Retina (tissue), 1 donor: ENCODE measurements around the gene NR1H2.

Experiments used
- DNase-seq: peaks from one replicate; pipeline ENCODE4 v3.0.0-alpha.2; 2016

Gene NR1H2

DNA sequence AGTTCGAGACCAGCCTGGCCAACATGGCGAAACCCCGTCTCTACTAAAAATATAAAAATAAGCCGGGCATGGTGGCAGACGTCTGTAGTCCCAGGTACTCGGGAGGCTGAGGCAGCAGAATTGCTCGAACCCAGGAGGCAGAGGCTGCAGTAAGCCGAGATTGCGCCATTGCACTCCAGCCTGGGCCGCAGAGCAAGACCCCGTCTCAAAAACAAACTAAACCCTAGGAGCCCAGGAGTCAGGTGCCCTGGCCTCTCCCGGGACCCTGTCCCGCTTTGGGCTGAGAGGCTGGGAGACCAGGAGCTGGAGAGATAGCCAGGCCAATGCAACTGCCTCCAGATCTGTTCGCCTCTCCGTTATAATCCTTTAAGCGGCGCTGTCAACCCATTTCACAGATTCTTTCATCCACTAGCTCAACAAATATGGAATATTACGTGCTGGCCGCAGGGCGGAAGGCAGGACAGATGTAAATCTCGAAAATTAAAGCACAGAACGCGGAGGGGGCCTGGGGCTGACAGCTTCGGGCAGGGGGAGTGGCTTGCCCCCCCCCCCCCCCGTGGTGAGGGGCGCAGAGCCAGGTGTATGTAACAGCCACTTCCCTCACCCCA, 51.2 kb downstream of the NR1H2 start:
- DNase-seq = no peak

DNA sequence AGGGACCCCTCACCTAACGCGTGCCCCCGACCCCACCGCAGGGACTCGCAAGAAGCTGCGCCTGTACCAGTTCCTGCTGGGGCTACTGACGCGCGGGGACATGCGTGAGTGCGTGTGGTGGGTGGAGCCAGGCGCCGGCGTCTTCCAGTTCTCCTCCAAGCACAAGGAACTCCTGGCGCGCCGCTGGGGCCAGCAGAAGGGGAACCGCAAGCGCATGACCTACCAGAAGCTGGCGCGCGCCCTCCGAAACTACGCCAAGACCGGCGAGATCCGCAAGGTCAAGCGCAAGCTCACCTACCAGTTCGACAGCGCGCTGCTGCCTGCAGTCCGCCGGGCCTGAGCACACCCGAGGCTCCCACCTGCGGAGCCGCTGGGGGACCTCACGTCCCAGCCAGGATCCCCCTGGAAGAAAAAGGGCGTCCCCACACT, 51.8 kb downstream of the NR1H2 start:
- peak; percentile 82 for DNase-seq

DNA sequence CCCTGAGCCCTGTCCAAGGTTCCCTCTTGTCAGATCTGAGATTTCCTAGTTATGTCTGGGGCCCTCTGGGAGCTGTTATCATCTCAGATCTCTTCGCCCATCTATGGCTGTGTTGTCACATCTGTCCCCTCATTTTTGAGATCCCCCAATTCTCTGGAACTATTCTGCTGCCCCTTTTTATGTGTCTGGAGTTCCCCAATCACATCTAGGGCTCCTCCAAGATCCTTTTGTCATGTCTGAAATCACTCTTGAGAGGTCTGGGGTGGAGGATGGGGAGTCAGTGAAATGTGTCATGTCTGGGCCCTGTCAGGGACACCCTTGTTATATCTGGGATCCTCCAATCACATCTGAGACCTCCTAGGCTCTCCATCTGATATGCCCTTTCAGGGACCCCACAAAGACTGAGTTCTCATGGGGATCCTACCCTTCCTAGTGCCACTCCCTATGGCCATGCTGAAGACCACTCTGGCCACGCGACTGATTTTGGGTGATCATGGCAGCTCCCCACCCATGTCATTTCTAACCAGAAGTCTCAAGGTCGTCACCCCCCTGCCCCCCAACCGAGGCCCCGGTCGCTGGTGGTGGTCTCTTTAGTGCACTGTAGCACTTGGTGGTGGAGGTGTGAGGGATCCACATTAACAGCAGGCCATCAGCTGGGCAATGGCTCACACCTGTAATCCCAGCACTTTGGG, 52.7 kb downstream of the NR1H2 start:
- no peak for DNase-seq

DNA sequence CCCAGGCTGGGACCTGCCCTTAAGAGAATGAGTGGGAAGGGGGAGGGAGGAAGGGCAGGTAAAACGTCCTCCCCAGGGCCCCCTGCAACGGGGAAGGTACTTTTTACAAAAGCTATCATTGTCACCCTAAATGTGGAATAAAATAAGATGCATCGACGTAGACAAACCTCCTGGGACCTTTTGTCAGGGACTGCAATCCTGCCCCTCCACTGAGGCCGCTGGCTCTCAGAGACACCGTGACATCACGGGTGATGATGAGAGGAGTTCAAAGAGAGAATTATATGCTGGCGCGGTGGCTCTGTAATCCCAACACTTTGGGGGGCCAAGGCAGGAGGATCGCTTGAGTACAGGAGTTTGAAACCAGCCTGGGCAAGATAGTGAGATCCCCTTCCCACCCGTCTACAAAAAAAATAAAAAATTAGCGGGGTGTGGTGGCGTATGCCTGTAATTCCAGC, 54.7 kb downstream of the NR1H2 start:
- DNase-seq = no peak

DNA sequence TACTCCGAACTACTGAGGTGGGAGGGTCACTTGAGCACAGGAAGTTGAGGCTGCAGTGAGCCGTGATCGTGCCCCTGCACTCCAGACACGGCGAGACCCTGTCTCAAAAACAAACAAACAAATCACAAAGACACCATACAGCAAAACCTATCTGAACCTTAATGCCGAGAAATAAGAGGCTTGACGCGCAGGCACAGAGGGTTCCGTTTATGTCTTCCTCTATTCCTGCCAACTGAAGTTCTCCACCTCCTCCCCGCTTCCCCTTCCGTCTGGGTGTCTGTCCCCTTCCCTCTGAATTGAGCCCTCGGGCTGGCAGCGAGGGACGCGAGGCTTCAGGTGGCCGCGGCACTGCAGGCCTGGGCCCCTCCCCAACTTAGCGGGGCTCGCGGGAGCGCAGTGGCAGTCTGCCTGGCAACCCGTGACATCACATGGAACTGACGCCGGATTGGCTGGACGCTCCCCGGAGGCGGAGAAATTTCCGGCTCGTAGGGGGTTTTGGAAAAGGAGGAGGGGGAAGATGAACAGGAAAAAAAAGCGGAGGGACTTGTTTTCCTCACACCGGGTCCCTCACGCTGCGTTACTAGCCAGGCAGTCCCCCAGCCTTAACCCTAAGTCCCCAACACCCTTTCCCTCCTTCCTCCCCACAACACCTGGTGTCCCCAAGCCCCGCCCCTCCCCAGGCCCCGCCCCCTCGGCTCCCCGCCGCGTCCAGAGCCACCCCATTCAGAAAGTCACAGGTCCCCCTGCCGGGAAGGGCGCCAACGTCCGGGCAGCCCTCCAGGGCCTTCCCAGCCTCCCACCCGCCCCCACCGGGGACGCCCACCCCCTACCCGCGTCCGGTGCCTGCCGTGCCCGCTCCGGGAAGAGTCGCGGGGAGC, 55.3 kb downstream of the NR1H2 start:
- DNase-seq = peak; percentile 96

DNA sequence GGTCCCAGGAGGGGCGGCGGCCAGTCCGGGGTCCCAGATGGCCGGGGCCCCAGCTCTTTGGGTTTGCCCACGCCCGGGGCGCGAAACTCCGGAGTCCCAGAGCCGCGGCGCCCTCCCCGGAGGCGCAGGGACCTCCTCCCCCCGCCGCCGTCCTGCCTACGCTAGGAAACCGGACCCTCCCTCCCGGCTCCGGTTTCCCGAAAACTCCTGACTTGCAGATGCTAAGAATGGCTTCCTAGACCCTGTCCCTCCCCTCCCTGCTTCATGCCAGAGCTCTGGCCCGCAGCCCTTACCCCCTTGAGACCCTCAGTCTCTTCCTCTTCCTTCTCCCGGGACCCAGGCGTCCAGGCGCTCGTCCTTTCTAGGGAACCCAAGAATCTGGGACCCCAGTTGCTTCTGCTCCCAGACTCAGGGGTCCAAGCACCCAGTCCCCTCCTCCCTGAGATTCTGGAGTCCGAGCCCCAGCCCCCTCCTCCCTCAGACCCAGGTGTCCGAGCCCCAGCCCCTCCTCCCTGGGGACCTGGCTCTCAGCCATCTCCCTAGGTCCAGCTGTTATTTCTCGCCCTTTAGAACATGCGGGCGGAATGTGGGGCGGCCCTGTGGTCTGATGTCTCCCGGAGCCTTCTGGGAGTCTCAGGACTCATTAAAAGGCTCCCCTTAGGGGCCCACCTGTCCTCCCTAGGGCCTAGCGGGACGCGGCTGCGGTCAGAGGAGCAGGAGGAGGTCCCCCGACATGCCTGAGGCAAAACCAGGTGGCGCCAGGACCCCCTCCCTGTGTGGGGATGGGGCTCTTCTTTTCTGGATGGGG, 56.2 kb downstream of the NR1H2 start, which contains the start of gene MYBPC2:
Gene MYBPC2 (plus strand): TSS at position 672 of the 808 bp plus-strand sequence. CDS start 62 bp downstream, at position 734.
- DNase-seq = no peak
